ENCODE data around the gene RGL1.

The RGL1 gene

GRCh38 chr1:183970516-183971300, 165.8 kb downstream of the RGL1 start:
- Histone ChIP-seq H3K4me3 (ENCODE audit: low read length in 2 of 2) (no peak overlapping the region), H3K27ac (ENCODE audit: low read length) (no peak overlapping the region), H3K9me3 (ENCODE audit: control insufficient read depth in 2 of 2, low read length in 2 of 2) (no peaks in the 10 kb centered on the region), H3K9ac (ENCODE audit: low read length in 2 of 2) (no peak overlapping the region), H3K4me1 (ENCODE audit: control insufficient read depth, insufficient read depth, low read length) (no peaks in the 10 kb centered on the region), H3K27me3 (ENCODE audit: control insufficient read depth in 1 of 2, insufficient read depth in 2 of 2, low read length in 2 of 2) (no peaks in the 10 kb centered on the region), H3K36me3 (ENCODE audit: control insufficient read depth in 2 of 2, insufficient read depth in 2 of 2, low read length in 2 of 2) (peaks cover 0 to 7% of the 10 kb centered on the region in 2 donors)

DNA sequence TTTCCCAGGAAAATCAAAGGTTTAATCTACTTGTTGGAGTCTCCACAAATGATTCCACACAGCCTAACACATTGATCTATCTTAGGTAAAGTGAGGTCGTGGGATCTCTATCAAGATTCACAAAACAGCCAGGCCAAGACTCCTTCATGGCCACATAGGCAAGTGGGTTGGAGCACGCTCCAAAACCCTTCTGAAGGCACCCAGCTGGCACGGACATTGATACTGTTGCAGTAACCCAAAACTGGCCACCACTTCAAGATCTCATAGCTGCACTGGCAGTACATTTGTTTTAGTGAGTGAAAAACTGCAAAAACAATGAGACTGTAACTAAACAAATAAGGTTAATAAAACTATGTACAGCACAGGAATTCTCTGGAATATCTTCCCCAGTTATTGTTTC, 170.7 kb downstream of the RGL1 start:
- Histone ChIP-seq H3K9me3 (ENCODE audit: control insufficient read depth in 2 of 2, low read length in 2 of 2) (no peaks in the 10 kb centered on the region), H3K27ac (ENCODE audit: low read length) (no peak overlapping the region), H3K4me3 (ENCODE audit: low read length in 2 of 2) (no peak overlapping the region)

DNA sequence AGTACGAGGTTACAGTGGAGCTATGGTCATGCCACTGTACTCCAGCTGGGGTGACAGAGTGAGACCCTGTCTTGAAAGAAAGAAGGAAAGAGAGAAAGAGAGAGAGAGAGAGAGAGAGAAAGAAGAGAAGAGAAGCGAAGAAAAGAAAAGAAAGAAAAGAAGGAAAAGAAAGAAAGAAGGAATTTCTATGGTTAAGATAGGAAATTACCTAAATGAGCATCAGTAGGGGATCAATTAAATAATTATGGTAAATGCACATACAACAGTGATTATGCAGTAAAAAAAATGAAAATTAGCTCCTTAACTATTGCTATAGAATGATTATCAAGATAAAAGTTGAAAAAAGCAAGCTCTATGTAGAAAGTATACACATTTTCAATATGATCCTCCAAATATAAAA, 172.8 kb downstream of the RGL1 start:
- Histone ChIP-seq H3K9me3 (ENCODE audit: control insufficient read depth in 2 of 2, low read length in 2 of 2) (no peaks in the 10 kb centered on the region), H3K4me3 (ENCODE audit: low read length in 2 of 2) (no peak overlapping the region), H3K4me1 (ENCODE audit: control insufficient read depth, insufficient read depth, low read length) (no peaks in the 10 kb centered on the region), H3K27me3 (ENCODE audit: control insufficient read depth in 1 of 2, insufficient read depth in 2 of 2, low read length in 2 of 2) (no peaks in the 10 kb centered on the region), H3K9ac (ENCODE audit: low read length in 2 of 2) (no peak overlapping the region), H3K27ac (ENCODE audit: low read length) (no peak overlapping the region), H3K36me3 (ENCODE audit: control insufficient read depth in 2 of 2, insufficient read depth in 2 of 2, low read length in 2 of 2) (no peaks in the 10 kb centered on the region)

More for the DNA sequence above, 170.7 kb downstream of the RGL1 start:
- H3K36me3 ChIP-seq (ENCODE audit: control insufficient read depth in 2 of 2, insufficient read depth in 2 of 2, low read length in 2 of 2), result no peaks in the 10 kb centered on the region
- H3K27me3 ChIP-seq (ENCODE audit: control insufficient read depth in 1 of 2, insufficient read depth in 2 of 2, low read length in 2 of 2), result no peaks in the 10 kb centered on the region
- no peak overlapping the region for H3K9ac ChIP-seq (ENCODE audit: low read length in 2 of 2)
- H3K4me1 ChIP-seq (ENCODE audit: control insufficient read depth, insufficient read depth, low read length), result no peaks in the 10 kb centered on the region
